ENCODE data around the gene SNORC.

DNA sequence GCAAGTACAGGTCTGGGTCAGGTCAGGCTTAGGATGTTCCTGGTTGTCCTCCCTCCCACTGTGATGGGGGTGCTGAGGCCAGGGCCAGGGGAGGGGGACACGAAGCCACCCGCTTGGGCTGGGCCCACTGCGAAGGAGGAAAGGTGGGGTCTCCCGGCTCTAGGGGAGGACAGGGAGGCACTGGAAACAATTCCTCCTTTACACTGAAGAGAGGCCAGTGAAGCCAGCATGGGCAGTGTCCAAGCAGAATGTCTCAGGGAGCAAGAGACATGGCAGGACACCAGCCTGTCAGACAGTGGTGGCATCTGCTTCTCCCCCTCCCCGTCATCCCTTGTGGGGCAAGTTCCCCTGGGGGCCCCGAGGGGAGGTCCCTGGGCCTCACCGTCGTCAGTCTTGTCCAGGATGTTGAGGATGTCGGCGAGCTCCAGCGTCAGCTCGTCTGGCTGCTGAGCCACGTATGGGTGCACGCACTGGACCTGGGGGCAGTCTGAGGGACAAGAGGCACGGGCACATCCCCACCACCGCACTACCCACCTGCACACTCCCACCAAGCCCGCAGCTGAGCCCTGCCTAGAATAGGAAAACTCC, 10.8 kb downstream of the SNORC start:
- TF ChIP-seq TARDBP (IDR thresholded peaks at IDR 0.05) (no peak), ARNT (IDR thresholded peaks at IDR 0.05) (no peak), FOXM1 (IDR thresholded peaks at IDR 0.05; ENCODE audit: borderline replicate concordance) (no peak), ZNF384 (IDR thresholded peaks at IDR 0.05) (no peak), FOXK2 (IDR thresholded peaks at IDR 0.05) (no peak), BHLHE40 (IDR thresholded peaks at IDR 0.05; ENCODE audit: borderline replicate concordance) (no peak), SP1 (IDR thresholded peaks at IDR 0.05) (no peak)
- TF ChIP-seq, protein P1, sequence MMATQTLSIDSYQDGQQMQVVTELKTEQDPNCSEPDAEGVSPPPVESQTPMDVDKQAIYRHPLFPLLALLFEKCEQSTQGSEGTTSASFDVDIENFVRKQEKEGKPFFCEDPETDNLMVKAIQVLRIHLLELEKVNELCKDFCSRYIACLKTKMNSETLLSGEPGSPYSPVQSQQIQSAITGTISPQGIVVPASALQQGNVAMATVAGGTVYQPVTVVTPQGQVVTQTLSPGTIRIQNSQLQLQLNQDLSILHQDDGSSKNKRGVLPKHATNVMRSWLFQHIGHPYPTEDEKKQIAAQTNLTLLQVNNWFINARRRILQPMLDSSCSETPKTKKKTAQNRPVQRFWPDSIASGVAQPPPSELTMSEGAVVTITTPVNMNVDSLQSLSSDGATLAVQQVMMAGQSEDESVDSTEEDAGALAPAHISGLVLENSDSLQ (IDR thresholded peaks at IDR 0.05): no peak

All from HEK293T (cell line).